ENCODE data around the gene HOXB4.

The HOXB4 gene

GRCh38 chr17:48620461-48621139, 42.5 kb upstream of the HOXB4 start:
- H3K27ac ChIP-seq (ENCODE audit: low read length) = no peak overlapping the region
- H4K20me1 ChIP-seq (ENCODE audit: insufficient read depth, low read length) = no peaks in the 10 kb centered on the region
- H3K27me3 ChIP-seq (replicated peaks; ENCODE audit: insufficient read depth, low read length) = peaks cover 98% of the 10 kb centered on the region
- DNase-seq = no peak
- no peak overlapping the region for H3K4me3 ChIP-seq (ENCODE audit: low read length)
- H3K4me1 ChIP-seq (ENCODE audit: low read length) = no peaks in the 10 kb centered on the region
- no peak overlapping the region for H3K9ac ChIP-seq (ENCODE audit: low read length)
- H3K79me2 ChIP-seq (ENCODE audit: low read length) = no peaks in the 10 kb centered on the region
- no peak overlapping the region for H3K4me2 ChIP-seq (ENCODE audit: low read depth, low read length)
- H2AFZ ChIP-seq (ENCODE audit: low read length) = no peak overlapping the region
- no peak for TF ChIP-seq EZH2 (optimal IDR thresholded peaks at IDR 0.05; ENCODE audit: low read depth, low read length)
- no peak for TF ChIP-seq EZH2phosphoT487 (IDR thresholded peaks at IDR 0.05; ENCODE audit: low read length)
- TF ChIP-seq, protein P1, sequence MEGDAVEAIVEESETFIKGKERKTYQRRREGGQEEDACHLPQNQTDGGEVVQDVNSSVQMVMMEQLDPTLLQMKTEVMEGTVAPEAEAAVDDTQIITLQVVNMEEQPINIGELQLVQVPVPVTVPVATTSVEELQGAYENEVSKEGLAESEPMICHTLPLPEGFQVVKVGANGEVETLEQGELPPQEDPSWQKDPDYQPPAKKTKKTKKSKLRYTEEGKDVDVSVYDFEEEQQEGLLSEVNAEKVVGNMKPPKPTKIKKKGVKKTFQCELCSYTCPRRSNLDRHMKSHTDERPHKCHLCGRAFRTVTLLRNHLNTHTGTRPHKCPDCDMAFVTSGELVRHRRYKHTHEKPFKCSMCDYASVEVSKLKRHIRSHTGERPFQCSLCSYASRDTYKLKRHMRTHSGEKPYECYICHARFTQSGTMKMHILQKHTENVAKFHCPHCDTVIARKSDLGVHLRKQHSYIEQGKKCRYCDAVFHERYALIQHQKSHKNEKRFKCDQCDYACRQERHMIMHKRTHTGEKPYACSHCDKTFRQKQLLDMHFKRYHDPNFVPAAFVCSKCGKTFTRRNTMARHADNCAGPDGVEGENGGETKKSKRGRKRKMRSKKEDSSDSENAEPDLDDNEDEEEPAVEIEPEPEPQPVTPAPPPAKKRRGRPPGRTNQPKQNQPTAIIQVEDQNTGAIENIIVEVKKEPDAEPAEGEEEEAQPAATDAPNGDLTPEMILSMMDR (IDR thresholded peaks at IDR 0.05; ENCODE audit: low read length) = no peak
- H3K9me3 ChIP-seq (replicated peaks; ENCODE audit: insufficient read depth, low read length) = no peaks in the 10 kb centered on the region
- H3K36me3 ChIP-seq (replicated peaks; ENCODE audit: insufficient read depth, low read length) = no peaks in the 10 kb centered on the region
- H3F3A ChIP-seq (ENCODE audit: insufficient read depth, low read length) = no peaks in the 10 kb centered on the region
- no peaks in the 10 kb centered on the region for H3K9me2 ChIP-seq (replicated peaks; ENCODE audit: insufficient read depth, low read length)

DNA sequence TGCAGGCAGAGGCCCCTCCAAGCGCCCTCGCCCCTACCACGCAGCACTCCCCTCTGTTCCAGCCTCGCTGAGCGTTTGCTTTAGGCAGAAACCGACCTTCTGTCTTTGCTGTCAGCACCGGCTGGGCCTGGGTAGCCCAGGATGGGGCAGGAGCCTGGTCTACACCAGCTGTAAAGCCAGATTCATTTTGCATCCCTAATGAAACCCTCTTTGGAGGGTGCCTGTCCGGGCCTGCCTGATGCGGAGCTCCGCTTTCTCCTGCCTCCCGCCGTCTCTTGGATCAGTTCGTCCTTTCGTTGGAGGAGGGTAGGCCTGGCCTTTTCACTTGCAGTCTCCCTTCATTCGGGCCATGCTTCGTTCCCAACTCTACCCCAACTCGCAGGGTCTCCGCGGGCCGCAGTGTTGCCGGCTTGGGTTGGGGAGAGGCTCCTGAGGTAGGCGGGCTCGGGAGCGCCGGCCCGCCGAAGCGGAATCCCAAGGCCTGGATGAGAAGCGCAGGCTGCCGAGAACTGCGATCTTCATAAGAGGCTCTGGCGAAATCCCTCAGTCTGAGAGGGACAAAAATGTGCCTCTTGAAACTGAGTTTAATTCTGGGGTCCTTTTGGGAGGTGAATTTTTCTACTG, 41.8 kb upstream of the HOXB4 start:
- DNase-seq = no peak
- Histone ChIP-seq H3K9ac (ENCODE audit: low read length) (no peak overlapping the region), H3K4me3 (ENCODE audit: low read length) (no peak overlapping the region), H4K20me1 (ENCODE audit: insufficient read depth, low read length) (no peaks in the 10 kb centered on the region), H3K9me3 (replicated peaks; ENCODE audit: insufficient read depth, low read length) (no peaks in the 10 kb centered on the region), H3K36me3 (replicated peaks; ENCODE audit: insufficient read depth, low read length) (no peaks in the 10 kb centered on the region), H3K4me2 (ENCODE audit: low read depth, low read length) (no peak overlapping the region), H3K4me1 (ENCODE audit: low read length) (no peaks in the 10 kb centered on the region), H3F3A (ENCODE audit: insufficient read depth, low read length) (no peaks in the 10 kb centered on the region), H2AFZ (ENCODE audit: low read length) (no peak overlapping the region), H3K27ac (ENCODE audit: low read length) (no peak overlapping the region), H3K27me3 (replicated peaks; ENCODE audit: insufficient read depth, low read length) (peaks cover 99% of the 10 kb centered on the region), H3K9me2 (replicated peaks; ENCODE audit: insufficient read depth, low read length) (no peaks in the 10 kb centered on the region), H3K79me2 (ENCODE audit: low read length) (no peaks in the 10 kb centered on the region)
- TF ChIP-seq, protein P1 (IDR thresholded peaks at IDR 0.05; ENCODE audit: low read length) = no peak
- no peak for TF ChIP-seq EZH2phosphoT487 (IDR thresholded peaks at IDR 0.05; ENCODE audit: low read length)
- no peak for TF ChIP-seq EZH2 (optimal IDR thresholded peaks at IDR 0.05; ENCODE audit: low read depth, low read length)

GRCh38 chr17:48618256-48618896, 40.2 kb upstream of the HOXB4 start:
- no peaks in the 10 kb centered on the region for H3K4me1 ChIP-seq (ENCODE audit: low read length)
- no peak overlapping the region for H3K4me3 ChIP-seq (ENCODE audit: low read length)
- H3K9me2 ChIP-seq (replicated peaks; ENCODE audit: insufficient read depth, low read length) = no peaks in the 10 kb centered on the region
- no peaks in the 10 kb centered on the region for H3K9me3 ChIP-seq (replicated peaks; ENCODE audit: insufficient read depth, low read length)
- no peak overlapping the region for H3K27ac ChIP-seq (ENCODE audit: low read length)
- peaks cover 96% of the 10 kb centered on the region for H3K27me3 ChIP-seq (replicated peaks; ENCODE audit: insufficient read depth, low read length)
- H3K4me2 ChIP-seq (ENCODE audit: low read depth, low read length) = peak overlapping the region; percentile 48; the same call in 1 of the 2 replicates
- no peaks in the 10 kb centered on the region for H3K36me3 ChIP-seq (replicated peaks; ENCODE audit: insufficient read depth, low read length)
- H3K79me2 ChIP-seq (ENCODE audit: low read length) = no peaks in the 10 kb centered on the region
- H4K20me1 ChIP-seq (ENCODE audit: insufficient read depth, low read length) = no peaks in the 10 kb centered on the region
- TF ChIP-seq, protein P1 (IDR thresholded peaks at IDR 0.05; ENCODE audit: low read length) = peak; percentile 95
- no peak for TF ChIP-seq EZH2 (optimal IDR thresholded peaks at IDR 0.05; ENCODE audit: low read depth, low read length)
- no peak for TF ChIP-seq EZH2phosphoT487 (IDR thresholded peaks at IDR 0.05; ENCODE audit: low read length)
- no peaks in the 10 kb centered on the region for H3F3A ChIP-seq (ENCODE audit: insufficient read depth, low read length)
- DNase-seq = peak; percentile 73
- no peak overlapping the region for H2AFZ ChIP-seq (ENCODE audit: low read length)
- H3K9ac ChIP-seq (ENCODE audit: low read length) = no peak overlapping the region

All from MM.1S (cell line).